IPS DF 4.7 (cell line): ENCODE results near the gene IL17REL.

Source experiments
- DNase-seq: peaks from one replicate; pipeline ENCODE4 v3.0.0-alpha.2; 2013; ENCODE audit warnings: low spot score; ENCODE audit errors: extremely low read depth

The IL17REL gene

GRCh38 chr22:50008151-50009040 is 4.2 kb downstream of the IL17REL start:
- no peak for DNase-seq

GRCh38 chr22:50007057-50007511 is 5.5 kb downstream of the IL17REL start:
- DNase-seq: no peak

- DNase-seq: no peak
These were observed 7.6 kb downstream of the IL17REL start for GRCh38 chr22:50004918-50005317.

- no peak for DNase-seq
These were observed 9.8 kb downstream of the IL17REL start for GRCh38 chr22:50002791-50003190.

- no peak for DNase-seq
These were observed 11.0 kb downstream of the IL17REL start for GRCh38 chr22:50001388-50002231.

GRCh38 chr22:50000587-50001387 is 11.8 kb downstream of the IL17REL start:
- no peak for DNase-seq

- DNase-seq: no peak
These were observed 12.5 kb downstream of the IL17REL start for GRCh38 chr22:49999946-50000586.

- no peak for DNase-seq
These were observed 13.3 kb downstream of the IL17REL start for GRCh38 chr22:49999063-49999945.

GRCh38 chr22:49998718-49999062 is 13.9 kb downstream of the IL17REL start:
- DNase-seq: no peak

- DNase-seq: no peak
These were observed 14.4 kb downstream of the IL17REL start for GRCh38 chr22:49997932-49998717.

- DNase-seq: no peak
These were observed 15.3 kb downstream of the IL17REL start for GRCh38 chr22:49997251-49997599.

- no peak for DNase-seq
These were observed 15.9 kb downstream of the IL17REL start for GRCh38 chr22:49996518-49997250.

GRCh38 chr22:49996119-49996517 is 16.4 kb downstream of the IL17REL start:
- no peak for DNase-seq

- no peak for DNase-seq
These were observed 17.0 kb downstream of the IL17REL start for GRCh38 chr22:49995361-49996118.

GRCh38 chr22:49995041-49995360 is 17.6 kb downstream of the IL17REL start:
- DNase-seq: no peak

GRCh38 chr22:49994361-49995040 is 18.1 kb downstream of the IL17REL start:
- DNase-seq: no peak

GRCh38 chr22:49993649-49994360 is 18.8 kb downstream of the IL17REL start:
- DNase-seq: no peak
